KBM-7 (cell line): ENCODE results near the gene ASPG.

ENCODE experiments used
- DNase-seq: peaks from one replicate; pipeline ENCODE4 v3.0.0-alpha.2; 2015
- in situ Hi-C: fragments of 300-500 bp; cut with MboI; formaldehyde crosslinking; loops from 2 replicates; pipeline ENCODE4 v1.14.3; 2020; ENCODE audit warnings: low sequenced_read_pairs, low pct_unique_long_range_greater_than_20kb, mixed read lengths

Gene ASPG

GRCh38 chr14:104085032-104085888 lies at the start of gene ASPG:
ASPG (plus strand) TSS chr14:104085700; CDS start chr14:104085771, 71 bp downstream.
- in situ Hi-C loops = no loop called here
- DNase-seq = no peak

DNA sequence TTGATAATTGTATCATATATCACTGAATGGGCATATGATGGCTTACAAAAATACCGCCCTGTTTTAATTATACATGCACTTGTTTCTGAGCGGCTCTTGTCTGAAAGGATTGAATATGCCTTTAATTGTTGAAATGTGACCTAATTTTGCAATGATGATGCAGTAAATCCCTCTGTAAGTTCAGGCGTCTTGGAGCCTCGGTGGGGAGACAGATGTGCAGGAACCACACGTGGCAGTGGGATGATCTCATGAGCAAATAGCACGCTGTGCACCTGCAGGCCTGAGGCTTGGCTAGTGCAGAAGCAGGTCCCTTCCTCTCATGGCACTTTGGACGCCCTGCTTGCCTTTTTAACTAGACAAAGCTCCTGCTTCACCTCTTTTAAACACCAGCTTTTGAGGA lies 49.3 kb upstream of the ASPG start:
- no peak for DNase-seq
- in situ Hi-C loops = no loop called here

GRCh38 chr14:104037074-104037473 lies 48.4 kb upstream of the ASPG start:
- in situ Hi-C loops = no loop called here
- no peak for DNase-seq

DNA sequence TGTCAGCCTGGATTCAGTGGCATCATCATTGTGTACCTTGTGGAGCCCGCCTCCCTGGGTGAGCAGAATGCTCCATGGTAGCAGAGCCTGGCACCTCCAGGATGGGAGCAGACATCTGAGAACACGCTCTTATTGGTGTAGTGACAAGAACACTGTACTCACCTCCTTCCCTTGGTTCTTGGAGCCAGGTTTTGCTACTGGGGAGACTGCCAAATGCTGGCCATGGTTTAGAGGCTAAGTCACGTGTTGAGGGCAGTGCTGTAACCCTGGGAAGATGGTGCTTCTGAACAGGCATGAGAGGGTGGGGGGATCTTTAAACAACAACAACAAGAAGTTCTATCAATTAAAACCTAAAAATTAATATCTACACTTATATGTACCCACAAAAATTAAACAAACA lies 47.6 kb upstream of the ASPG start:
- DNase-seq = no peak
- in situ Hi-C loops = no loop called here

GRCh38 chr14:104039214-104039613 lies 46.3 kb upstream of the ASPG start:
- in situ Hi-C loops = no loop called here
- no peak for DNase-seq

- no peak for DNase-seq
- in situ Hi-C loops = no loop called here
Observed at GRCh38 chr14:104040539-104040938, 45.0 kb upstream of the ASPG start.

GRCh38 chr14:104041430-104042104 lies 43.9 kb upstream of the ASPG start:
- DNase-seq = no peak
- in situ Hi-C loops = no loop called here

GRCh38 chr14:104044016-104044415 lies 41.5 kb upstream of the ASPG start:
- no peak for DNase-seq
- in situ Hi-C loops = no loop called here

DNA sequence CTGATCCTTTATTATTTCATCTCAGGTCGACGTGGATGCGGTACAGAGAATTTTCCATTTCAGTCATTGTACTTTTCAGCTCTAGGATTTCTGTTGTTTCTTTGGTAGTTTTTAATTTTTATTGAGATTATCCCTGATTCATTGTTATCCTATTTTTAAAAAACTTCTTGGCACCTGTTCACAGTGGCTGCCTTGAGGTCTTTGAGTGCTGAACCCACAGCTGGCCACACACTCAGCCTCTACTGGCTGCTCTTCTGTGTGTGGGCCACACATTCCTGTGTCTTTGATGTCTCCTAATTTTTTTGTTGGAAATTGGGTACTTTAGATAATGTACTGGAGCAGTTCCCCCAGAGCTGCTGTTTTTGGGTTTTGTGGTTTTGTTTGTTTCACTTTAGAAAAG lies 37.7 kb upstream of the ASPG start:
- no peak for DNase-seq
- in situ Hi-C loops = no loop called here

DNA sequence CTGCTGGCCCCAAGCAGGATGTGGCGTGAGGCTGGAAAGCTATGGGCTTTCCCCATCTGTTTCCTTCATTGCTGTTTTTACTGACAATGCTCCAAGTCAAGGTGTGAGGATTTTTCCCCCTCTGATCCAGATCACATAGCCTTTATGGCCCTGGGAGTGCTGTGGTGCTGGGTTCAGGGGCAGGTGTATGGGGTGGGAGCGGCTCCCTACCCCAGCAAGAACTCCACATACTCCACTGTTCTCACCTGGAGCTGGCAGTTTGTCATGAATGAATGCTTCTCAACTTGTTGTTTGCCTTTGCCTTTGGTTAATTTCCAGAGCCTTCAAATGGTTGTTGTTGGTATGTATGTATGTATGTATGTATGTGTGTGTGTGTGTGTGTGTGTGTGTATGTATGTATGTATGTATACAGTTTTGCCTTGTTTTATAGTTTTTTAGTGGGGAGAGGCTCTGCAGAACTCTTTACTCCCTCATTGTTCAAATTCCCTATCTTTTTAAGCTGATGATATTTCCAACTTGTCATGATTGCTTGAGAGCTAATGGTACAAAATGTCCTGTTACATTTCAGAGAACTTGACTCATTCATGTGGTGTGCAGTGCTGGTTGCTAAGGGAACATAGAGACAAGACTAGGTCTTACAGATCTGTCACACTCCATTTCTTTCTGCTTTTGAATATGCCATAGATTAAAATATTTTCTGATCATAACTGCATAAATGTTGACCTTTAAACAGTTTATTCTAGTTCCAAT lies 36.6 kb upstream of the ASPG start:
- no peak for DNase-seq
- in situ Hi-C loops = no loop called here

- in situ Hi-C loops = no loop called here
- no peak for DNase-seq
Observed at GRCh38 chr14:104049576-104050240, 35.8 kb upstream of the ASPG start.

GRCh38 chr14:104051092-104051813 lies 34.2 kb upstream of the ASPG start:
- no peak for DNase-seq
- in situ Hi-C loops = no loop called here

DNA sequence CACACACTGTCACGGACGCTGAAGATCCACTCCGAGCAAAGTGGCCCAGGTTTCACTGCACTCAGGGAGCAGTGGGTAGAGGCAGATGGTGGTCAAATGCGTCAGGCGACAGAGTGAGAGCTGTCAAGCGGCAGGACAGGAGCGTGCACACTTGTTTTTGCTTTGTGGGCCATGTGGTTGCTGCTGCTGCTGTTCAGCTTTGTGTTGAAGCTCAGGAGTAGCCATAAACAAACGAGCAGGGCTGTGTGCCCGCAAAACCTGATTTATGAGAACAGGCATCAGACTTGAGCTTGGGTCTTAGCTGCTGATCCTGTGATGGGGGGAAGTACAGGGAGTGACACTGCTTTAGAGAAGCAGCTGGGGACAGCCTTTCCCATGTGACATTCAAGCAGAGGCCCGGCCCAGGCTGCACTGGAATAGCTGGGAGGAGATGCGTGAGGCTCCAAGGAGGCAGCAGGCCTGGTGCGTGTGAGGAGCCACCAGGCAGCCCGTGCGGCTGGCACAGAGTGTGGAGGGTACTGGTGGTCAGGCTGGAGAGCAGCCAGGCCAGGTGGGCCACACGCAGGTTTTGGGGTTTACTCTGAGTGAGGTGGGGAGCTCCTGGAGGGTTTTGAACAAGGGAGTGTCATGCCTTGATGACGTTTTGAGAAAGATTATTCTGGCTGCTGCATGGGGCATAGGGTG lies 31.1 kb upstream of the ASPG start:
- in situ Hi-C loops = no loop called here
- no peak for DNase-seq

DNA sequence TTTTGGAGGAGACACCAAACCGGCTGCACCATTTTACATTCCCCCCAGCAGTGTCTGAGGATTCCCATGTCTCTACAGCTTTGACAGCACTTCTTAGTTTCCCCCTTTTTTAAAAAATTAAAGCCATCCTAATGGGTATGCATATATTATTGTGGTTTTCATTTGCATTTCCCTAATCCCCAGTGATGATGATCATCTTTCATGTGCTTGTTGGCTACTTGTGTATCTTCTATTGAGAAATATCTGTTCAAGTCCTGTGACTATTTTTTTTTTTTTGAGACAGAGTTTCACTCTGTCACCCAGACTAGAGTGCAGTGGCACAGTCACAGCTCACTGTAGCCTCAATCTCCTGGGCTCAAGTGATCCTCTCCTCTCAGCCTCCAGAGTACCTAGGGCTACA lies 23.2 kb upstream of the ASPG start:
- in situ Hi-C loops = no loop called here
- no peak for DNase-seq

DNA sequence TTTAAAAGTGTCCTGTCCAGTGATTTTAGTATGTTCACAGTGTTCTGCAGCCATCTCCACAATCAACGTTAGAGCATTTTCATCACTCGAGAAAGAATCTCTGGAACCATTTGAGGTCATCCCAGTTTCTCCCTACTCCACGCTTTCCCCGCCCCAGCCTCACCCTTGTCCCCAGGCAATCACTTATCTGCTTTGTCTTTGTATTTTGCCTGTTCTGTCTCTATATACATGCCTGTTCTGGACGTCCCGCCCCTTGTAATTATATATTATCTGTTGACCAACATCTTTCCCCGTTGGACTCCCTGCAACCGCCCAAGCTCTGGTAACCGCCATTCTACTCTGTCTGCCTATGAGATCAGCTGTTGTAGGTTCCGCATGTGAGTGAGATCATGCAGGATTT lies 21.5 kb upstream of the ASPG start:
- in situ Hi-C loops = no loop called here

GRCh38 chr14:104066279-104066678 lies 19.2 kb upstream of the ASPG start:
- DNase-seq = no peak
- in situ Hi-C loops = no loop called here

More for the DNA sequence above, 21.5 kb upstream of the ASPG start:
- DNase-seq = no peak

- DNase-seq = no peak
- in situ Hi-C loops = no loop called here
Observed at GRCh38 chr14:104066719-104067295, 18.7 kb upstream of the ASPG start.

GRCh38 chr14:104069541-104069940 lies 16.0 kb upstream of the ASPG start:
- DNase-seq = no peak
- in situ Hi-C loops = no loop called here
